Esophagus (tissue), 2 donors: ENCODE data around the gene TGM3. TPM values are rescaled to one million over a fixed set of nuclear protein-coding genes. Genes with fewer than 3 reads are reported as not detected.
"Not testable (repeated sequence)": the region's sequence is repeated elsewhere in the genome, so short reads cannot be mapped to it uniquely, and the experiment has no call there.

Source experiments
- H3K27ac ChIP-seq, 2 donors: one replicate each; pipeline ENCODE4 v1.5.1; 2013; ENCODE audit warnings: low read depth in 2 of 2, mild to moderate bottlenecking in 2 of 2, inconsistent platforms in 1 of 2, low read length in 1 of 2, moderate library complexity in 1 of 2
- H3K27me3 ChIP-seq, 2 donors: one replicate each; pipeline ENCODE4 v1.6.1; 2013; ENCODE audit warnings: low read length in 2 of 2, control low read depth in 1 of 2, mild to moderate bottlenecking in 1 of 2; ENCODE audit not compliant: insufficient read depth in 2 of 2, control insufficient read depth in 1 of 2
- H3K36me3 ChIP-seq, 2 donors: one replicate each; pipeline ENCODE4 v1.6.1; 2013; ENCODE audit warnings: low read length in 1 of 2; ENCODE audit not compliant: control insufficient read depth in 2 of 2, insufficient read depth in 2 of 2
- H3K4me1 ChIP-seq, 2 donors: one replicate each; pipeline ENCODE4 v1.6.1; 2013; ENCODE audit warnings: low read length in 1 of 2; ENCODE audit not compliant: control insufficient read depth in 2 of 2, insufficient read depth in 2 of 2
- H3K4me3 ChIP-seq, 2 donors: one replicate each; pipeline ENCODE4 v1.5.1; 2013; ENCODE audit warnings: low read length in 2 of 2, mild to moderate bottlenecking in 2 of 2, low read depth in 1 of 2, moderate library complexity in 1 of 2
- H3K9me3 ChIP-seq, 2 donors: one replicate each; pipeline ENCODE4 v1.6.1; 2013; ENCODE audit warnings: mild to moderate bottlenecking in 2 of 2, low read depth in 1 of 2, low read length in 1 of 2, moderate library complexity in 1 of 2; ENCODE audit not compliant: control insufficient read depth in 2 of 2, insufficient read depth in 1 of 2
- WGBS, 2 donors: extraction: QIAGEN DNeasy Blood & Tissue Kit; methylation state at CpG; one replicate each; pipeline ENCODE4 v1.1.7; 2013; 5-methylcytosine and 5-hydroxymethylcytosine counted together
- polyA plus RNA-seq, 2 donors: library from polyadenylated mRNA; stranded (reverse); fragments of 200-250 nt; gene quantifications; one replicate each; pipeline ENCODE4 v1.2.3, GENCODE V29; 2013
- donor health status: healthy with polysubstance abuse.
- donor health status: Bipolar disorder and iron deficiency.

The TGM3 gene
- polyA plus RNA-seq, 2 donors, result 1,528 to 2,175 TPM

GRCh38 chr20:2260250-2260649 lies 35.6 kb upstream of the TGM3 start:
- Histone ChIP-seq H3K36me3 (no peaks in the 10 kb centered on the region), H3K9me3 (peaks cover 0 to 4% of the 10 kb centered on the region in 2 donors), H3K4me3 (no peak overlapping the region), H3K27ac (peak overlapping the region; percentile 12 to 84), H3K4me1 (peaks cover 4 to 6% of the 10 kb centered on the region in 2 donors), H3K27me3 (no peaks in the 10 kb centered on the region)
- 77 to 82% methylated on average over 9 of the region's 9 CpGs for WGBS, 2 donors

- Histone ChIP-seq H3K4me1 (peaks cover 2 to 4% of the 10 kb centered on the region in 2 donors), H3K9me3 (peaks cover 0 to 3% of the 10 kb centered on the region in 2 donors), H3K27ac (peak overlapping the region in 1 of 2 donors; percentile 84), H3K4me3 (no peak overlapping the region), H3K36me3 (no peaks in the 10 kb centered on the region), H3K27me3 (no peaks in the 10 kb centered on the region)
- 25 to 33% methylated on average over 8 of the region's 8 CpGs for WGBS, 2 donors
Observed at GRCh38 chr20:2261046-2261485, 34.7 kb upstream of the TGM3 start.

- H3K27me3 ChIP-seq, result no peaks in the 10 kb centered on the region
- H3K4me1 ChIP-seq, result peaks cover 0 to 4% of the 10 kb centered on the region in 2 donors
- WGBS, 2 donors, result 68 to 82% methylated on average over 4 of the region's 4 CpGs
- no peaks in the 10 kb centered on the region for H3K36me3 ChIP-seq
- H3K27ac ChIP-seq, result peak overlapping the region in 1 of 2 donors; percentile 17
- no peak overlapping the region for H3K4me3 ChIP-seq
- no peaks in the 10 kb centered on the region for H3K9me3 ChIP-seq
Observed at GRCh38 chr20:2261629-2262028, 34.2 kb upstream of the TGM3 start.

- Histone ChIP-seq H3K27ac (peak overlapping the region; percentile 61 to 89), H3K36me3 (no peaks in the 10 kb centered on the region), H3K4me1 (peaks cover 0 to 4% of the 10 kb centered on the region in 2 donors), H3K4me3 (no peak overlapping the region), H3K9me3 (no peaks in the 10 kb centered on the region), H3K27me3 (no peaks in the 10 kb centered on the region)
- 87 to 91% methylated on average over 3 of the region's 3 CpGs for WGBS, 2 donors
Observed at GRCh38 chr20:2264118-2264517, 31.7 kb upstream of the TGM3 start.

GRCh38 chr20:2264621-2265374 lies 31.0 kb upstream of the TGM3 start:
- H3K9me3 ChIP-seq, H3K36me3 ChIP-seq, H3K4me3 ChIP-seq, H3K4me1 ChIP-seq, H3K27me3 ChIP-seq: not testable (repeated sequence)
- peak overlapping the region; percentile 61 to 89 for H3K27ac ChIP-seq
- WGBS, 2 donors, result 29 to 37% methylated on average over 12 of the region's 12 CpGs

- no peaks in the 10 kb centered on the region for H3K36me3 ChIP-seq
- H3K27ac ChIP-seq, result no peak overlapping the region
- no peaks in the 10 kb centered on the region for H3K27me3 ChIP-seq
- 90 to 92% methylated on average over 7 of the region's 7 CpGs for WGBS, 2 donors
- H3K9me3 ChIP-seq, result no peaks in the 10 kb centered on the region
- no peaks in the 10 kb centered on the region for H3K4me1 ChIP-seq
- H3K4me3 ChIP-seq, result no peak overlapping the region
Observed at GRCh38 chr20:2273634-2274302, 22.0 kb upstream of the TGM3 start.

- no peaks in the 10 kb centered on the region for H3K9me3 ChIP-seq
- H3K36me3 ChIP-seq, result no peaks in the 10 kb centered on the region
- 43 to 74% methylated on average over 1 of the region's 1 CpG for WGBS, 2 donors
- H3K4me3 ChIP-seq, result no peak overlapping the region
- no peak overlapping the region for H3K27ac ChIP-seq
- H3K27me3 ChIP-seq, result no peaks in the 10 kb centered on the region
- H3K4me1 ChIP-seq, result peaks cover 0 to 2% of the 10 kb centered on the region in 2 donors
Observed at GRCh38 chr20:2276015-2276414, 19.8 kb upstream of the TGM3 start.

- Histone ChIP-seq H3K4me3 (no peak overlapping the region), H3K27ac (no peak overlapping the region), H3K27me3 (no peaks in the 10 kb centered on the region), H3K36me3 (no peaks in the 10 kb centered on the region), H3K9me3 (no peaks in the 10 kb centered on the region), H3K4me1 (peaks cover 2% of the 10 kb centered on the region in 2 donors)
- whole genome bisulfite sequencing, 2 donors, result 60 to 65% methylated on average over 5 of the region's 5 CpGs
Observed at GRCh38 chr20:2279253-2279779, 16.5 kb upstream of the TGM3 start.

- Histone ChIP-seq H3K4me1 (peaks cover 2% of the 10 kb centered on the region in 2 donors), H3K36me3 (no peaks in the 10 kb centered on the region), H3K4me3 (no peak overlapping the region), H3K27me3 (no peaks in the 10 kb centered on the region), H3K27ac (no peak overlapping the region), H3K9me3 (no peaks in the 10 kb centered on the region)
- 79 to 81% methylated on average over 6 of the region's 6 CpGs for WGBS, 2 donors
Observed at GRCh38 chr20:2280082-2280481, 15.7 kb upstream of the TGM3 start.
